COLO829 (cell line): Measurements from ENCODE around the gene ACR.

Source experiments
- DNase-seq: peaks from one replicate; pipeline ENCODE4 v3.0.0; 2012; ENCODE audit warnings: low spot score

ACR gene

GRCh38 chr22:50737728-50738648, at the start of gene ACR:
Gene ACR (plus strand): TSS chr22:50738204. CDS start chr22:50738236, 32 bp downstream.
- DNase-seq: no peak

- DNase-seq: no peak
Observed at GRCh38 chr22:50688448-50688847, 49.6 kb upstream of the ACR start.

DNA sequence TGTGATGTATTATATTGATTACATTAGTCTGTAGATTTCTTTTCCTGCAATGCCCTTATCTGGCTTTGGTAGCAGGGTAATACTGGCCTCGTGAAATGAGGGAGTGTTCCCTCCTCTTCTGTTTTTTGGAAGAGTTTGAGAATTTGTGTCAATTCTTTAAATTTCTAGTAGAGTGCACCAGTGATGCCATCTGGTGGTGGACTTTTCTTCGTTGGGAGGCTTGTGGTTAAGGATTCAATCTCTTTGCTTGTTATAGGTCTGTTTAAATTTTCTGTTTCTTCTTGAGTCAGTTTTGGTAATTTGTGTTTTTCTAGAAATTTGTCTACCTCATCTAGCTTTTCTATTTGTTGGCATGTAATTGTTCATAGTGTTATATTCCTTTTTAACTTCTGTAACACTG, 46.5 kb upstream of the ACR start:
- DNase-seq: peak; percentile 42

DNA sequence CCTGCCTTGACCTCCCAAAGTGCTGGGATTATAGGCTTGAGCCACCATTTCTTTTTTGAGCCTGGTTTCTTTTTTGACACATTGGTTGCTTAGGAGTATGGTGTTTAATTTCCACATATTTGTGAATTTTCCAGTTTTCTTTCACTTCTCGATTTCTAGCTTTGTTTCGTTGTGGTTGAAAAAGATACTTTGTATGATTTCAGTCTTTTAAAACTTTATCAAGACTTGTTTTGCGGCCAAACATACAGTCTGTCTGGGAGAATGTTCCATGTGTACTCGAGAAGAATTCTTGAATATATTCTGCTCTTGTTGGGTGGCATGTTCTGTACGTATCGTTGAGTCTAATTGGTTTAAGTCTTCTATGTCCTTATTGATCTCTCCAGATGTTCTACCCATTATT, 44.5 kb upstream of the ACR start:
- DNase-seq: no peak

DNA sequence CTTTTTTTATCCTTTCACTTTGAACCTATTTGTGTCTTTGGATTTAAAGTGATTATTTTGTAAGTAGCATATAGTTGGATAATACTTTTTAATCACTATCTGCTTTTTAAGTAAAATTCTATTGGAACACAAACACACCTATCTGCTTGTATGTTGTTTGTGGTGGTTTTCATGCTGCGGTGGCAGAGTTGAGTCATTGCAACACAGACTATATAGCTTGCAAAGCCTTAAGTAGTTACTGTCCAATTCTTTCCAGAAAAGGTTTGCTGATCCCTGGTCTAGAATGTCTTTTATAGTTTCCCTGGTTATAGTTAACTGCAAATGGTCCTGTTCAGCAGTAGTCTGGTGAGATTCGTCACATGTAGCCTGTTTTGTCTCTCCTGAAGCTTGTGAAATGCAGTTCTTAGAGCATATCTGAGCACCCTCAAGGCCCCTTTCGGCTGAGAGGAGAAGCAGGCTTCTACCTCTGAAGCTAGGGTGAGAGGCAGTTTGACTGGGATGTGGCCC, 43.9 kb upstream of the ACR start:
- no peak for DNase-seq

- no peak for DNase-seq
Observed at GRCh38 chr22:50694766-50695420, 43.1 kb upstream of the ACR start.

DNA sequence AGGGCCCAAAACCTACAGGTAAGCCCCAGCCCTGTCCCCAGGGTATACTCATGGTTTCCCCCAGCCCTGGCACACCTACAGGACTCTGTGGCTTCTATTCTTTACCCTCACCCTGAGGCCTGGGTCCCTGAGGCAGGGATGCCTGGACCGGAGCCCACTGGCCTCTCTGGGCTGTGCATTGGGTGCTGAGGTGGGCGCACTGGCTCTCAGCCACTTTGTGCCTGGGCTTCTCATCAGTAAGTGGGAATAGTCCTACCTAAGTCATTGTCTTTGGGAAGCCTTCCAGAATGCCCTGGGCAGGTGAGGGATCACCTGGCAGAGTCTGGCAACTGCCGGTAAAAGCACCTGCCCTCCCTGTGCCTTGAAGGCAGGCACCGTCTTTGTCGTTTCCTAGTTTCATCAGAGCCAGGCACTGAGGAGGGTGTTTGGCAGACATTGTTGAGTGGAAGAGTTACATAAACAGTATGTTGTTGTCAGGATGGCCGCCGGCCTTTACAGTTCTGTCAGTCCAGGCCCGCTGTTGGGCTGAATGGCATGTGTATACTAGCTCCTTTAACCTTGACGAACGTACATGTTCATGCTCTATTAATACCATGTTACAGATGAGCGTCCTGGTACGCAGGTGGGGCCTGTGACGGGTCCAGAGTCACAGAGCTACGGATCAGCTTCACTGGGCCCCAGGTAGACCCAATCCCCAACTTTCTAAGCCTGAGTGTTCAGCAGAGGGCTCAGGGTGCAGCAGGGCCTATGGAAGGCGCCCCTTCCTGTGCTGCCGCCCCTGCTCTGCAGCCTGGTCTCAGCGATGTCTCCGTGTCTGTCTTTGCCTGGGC, 42.4 kb upstream of the ACR start:
- no peak for DNase-seq

GRCh38 chr22:50696251-50696798, 41.7 kb upstream of the ACR start:
- DNase-seq: no peak

GRCh38 chr22:50696799-50697561, 41.0 kb upstream of the ACR start:
- DNase-seq: no peak

DNA sequence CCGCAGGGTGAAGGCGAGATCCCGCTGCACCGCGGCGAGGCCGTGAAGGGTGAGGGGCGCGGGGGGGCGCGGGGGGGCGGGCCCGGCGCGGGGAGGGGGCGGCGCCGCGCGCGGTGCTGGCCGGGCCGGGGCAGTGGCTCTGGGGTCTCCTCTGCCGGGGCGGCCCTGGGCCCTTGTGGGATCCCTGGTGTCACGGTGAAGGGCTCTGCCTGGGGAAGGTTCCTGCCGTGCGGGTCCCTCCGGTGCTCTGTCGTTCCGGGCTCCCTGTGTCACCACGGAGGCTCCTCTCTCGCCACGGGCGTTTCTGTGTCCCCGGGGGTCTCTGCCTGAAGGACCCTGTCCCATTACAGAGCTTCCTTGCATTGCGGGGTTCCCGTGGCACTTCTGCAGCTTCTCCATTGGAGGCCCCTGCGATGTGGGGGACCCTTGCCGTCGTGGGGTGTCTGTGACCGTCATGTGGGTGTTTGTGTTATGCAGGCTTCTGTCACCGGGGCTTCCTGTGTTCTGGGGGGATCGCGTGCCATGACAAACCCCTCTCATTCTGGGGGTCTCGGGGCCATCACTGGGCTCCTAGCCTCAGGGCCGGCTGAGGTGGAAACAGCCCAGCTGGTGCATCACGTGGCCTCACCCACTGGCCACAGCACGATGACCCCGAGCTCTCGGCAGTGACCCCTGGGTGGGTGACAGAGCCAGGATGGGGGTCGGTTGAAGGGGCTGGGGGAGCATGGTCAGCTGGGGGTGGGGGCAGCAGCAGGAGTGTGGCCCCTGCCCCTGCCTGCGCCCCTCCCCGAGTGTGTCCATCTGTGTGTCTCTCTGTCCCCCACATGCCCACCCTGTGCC, 40.1 kb upstream of the ACR start:
- no peak for DNase-seq

- no peak for DNase-seq
Observed at GRCh38 chr22:50698546-50698945, 39.5 kb upstream of the ACR start.

DNA sequence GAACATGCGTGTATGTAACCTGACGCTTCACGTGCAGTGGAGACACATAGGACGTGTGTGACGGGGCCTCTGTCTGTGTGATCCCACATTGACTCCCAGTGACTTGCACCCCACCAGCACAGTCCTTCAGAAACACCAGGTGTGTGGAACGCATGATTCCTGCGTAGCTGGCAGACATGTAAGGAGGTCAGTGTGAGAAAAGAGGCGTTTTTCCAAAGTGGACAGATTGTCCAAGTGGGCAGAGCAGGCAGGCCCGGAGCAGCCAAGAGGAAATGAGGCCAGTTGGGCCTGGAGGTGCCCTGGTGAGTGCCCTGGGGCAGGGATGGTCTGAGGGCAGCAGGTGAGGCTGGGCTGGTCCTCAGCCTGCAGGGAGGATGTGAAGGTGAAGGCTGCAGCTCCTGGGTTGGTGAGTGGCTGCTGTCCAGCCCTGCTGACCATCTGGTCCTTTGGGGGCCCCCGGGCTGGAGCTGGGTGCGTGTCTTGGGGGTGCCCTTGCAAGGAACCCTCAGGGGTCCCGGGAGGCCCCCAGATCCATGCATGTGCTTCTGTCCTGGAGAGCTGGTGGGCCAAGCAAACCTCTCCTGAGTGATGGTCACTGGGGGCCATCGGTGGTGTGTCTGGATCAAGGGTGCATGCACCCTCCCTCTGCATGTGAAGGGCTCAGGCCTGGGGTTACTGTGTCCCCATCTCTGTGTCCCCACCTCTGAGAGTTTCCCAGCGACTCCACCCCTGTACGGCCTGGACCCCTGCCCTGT, 38.8 kb upstream of the ACR start:
- no peak for DNase-seq

DNA sequence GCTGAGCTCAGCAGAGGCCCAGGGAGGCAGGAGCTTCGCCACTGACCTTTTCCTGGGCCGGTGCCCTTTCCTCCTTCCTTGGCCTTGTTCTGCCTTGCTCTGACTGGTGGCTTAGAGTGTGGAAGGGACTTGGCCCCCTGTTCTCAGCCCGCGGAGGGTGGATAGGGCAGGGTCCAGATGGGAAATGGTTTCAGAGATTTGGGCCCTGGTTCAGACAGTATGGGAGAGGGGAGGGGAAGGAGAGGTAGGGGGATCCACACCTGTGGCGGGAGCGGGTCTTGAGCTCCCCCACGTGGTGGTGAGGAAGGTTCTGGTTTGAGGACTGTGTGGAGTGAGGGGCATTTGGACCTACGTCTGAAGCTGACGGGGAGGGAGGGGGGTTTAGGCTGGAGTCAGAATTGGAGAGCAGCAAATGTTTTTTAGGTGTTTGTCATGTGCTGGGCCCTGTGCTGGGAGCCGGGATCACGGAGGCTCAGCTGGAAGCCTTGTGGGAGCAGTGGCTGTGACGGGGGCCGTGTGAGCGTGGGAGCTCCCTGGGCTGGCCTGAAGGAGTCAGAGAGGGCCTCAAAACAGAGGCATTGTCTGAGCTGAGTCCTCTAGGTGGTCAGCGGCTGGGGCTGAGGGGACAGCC, 38.1 kb upstream of the ACR start:
- no peak for DNase-seq

GRCh38 chr22:50700387-50701075, 37.5 kb upstream of the ACR start:
- no peak for DNase-seq

DNA sequence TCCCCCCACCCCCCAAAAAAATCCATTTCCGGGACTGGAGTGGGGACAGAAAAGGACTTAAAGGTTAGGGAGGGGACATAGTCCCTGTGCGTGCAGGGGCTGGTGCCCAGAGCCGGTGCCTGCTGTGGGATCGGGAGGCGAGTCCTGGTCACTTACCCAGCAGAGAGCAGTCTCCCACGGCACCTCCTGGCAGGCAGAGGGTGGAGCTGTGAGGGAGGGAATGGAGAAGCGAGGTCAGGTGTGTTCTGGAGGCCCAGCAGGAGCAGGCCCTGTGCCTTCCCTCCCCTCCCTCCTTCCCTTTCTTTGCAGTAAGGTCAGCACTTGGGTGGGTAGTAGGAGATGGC, 37.0 kb upstream of the ACR start:
- no peak for DNase-seq

DNA sequence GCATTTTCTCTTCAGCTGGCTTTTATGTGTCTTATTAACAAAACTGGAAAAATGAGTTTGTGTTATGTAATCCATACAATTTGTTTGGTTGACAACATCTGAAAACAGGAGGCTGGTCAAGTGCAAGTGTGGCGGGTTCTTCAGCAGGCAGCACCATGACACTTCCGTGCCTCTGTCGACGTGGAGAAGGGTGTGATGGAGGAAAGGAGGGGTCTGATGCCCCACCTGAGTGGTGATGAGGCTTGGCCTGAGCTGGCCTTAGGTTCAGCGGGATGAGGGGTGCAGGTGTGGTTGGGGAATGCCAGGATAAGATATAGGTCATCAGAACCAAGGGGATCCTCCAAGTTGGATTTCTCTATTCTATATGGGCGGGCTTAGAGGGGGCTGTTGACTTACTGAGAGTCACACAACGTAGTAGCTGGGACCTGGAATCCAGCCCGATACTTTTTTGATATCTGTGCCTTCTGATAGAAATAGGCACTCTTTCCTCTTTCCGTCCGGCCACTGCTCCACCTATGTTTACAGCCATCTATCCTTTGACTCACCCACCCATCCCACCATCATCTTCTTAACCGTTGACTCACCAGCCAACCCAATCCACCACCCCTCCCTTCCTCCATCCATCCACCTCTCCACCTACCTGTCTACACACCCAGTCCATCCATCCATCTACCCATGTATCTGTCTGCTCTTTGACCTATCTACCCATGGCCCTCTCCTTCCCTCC, 36.4 kb upstream of the ACR start:
- DNase-seq: no peak

GRCh38 chr22:50702261-50702671, 35.7 kb upstream of the ACR start:
- DNase-seq: no peak
